Activated T-helper 1 cell treated with anti-CD3 and anti-CD28 coated beads, Interleukin-12 subunit alpha, Interleukin-12 subunit beta, Interleukin-2, Interleukin-4 antibody, amounts not matched to agents 30 ng/mL and 10 ng/mL and 1 ng/mL, durations not matched to agents 14 hours and 24 hours and 36 hours (primary cell): ENCODE measurements around the gene ROR2. TPM values are rescaled to one million over a fixed set of nuclear protein-coding genes. Genes with fewer than 3 reads are reported as not detected.

Source experiments
- DNase-seq: peaks from one replicate; pipeline ENCODE4 v3.0.0; 2021; ENCODE audit warnings: low spot score
- H3K27ac Mint-ChIP-seq: one replicate; pipeline ENCODE4 v1.8.0; 2021; ENCODE audit warnings: mild to moderate bottlenecking, mixed read lengths
- H3K27me3 Mint-ChIP-seq: one replicate; pipeline ENCODE4 v1.8.0; 2022; ENCODE audit warnings: mild to moderate bottlenecking, moderate library complexity, mixed read lengths; ENCODE audit not compliant: insufficient read depth
- H3K36me3 Mint-ChIP-seq: one replicate; pipeline ENCODE4 v1.8.0; 2021; ENCODE audit warnings: low read depth, mixed read lengths
- H3K4me1 Mint-ChIP-seq: one replicate; pipeline ENCODE4 v1.8.0; 2021; ENCODE audit warnings: low read depth, mixed read lengths
- H3K4me3 Mint-ChIP-seq: one replicate; pipeline ENCODE4 v1.8.0; 2021; ENCODE audit warnings: mild to moderate bottlenecking, moderate library complexity, mixed read lengths
- H3K9me3 Mint-ChIP-seq: one replicate; pipeline ENCODE4 v1.8.0; 2021; ENCODE audit warnings: mixed read lengths
- intact Hi-C: fragments of 100-400 bp; cut with micrococcal nuclease; formaldehyde crosslinking; loops from one replicate; pipeline ENCODE4 v1.15.1; 2024
- total RNA-seq: library from RNA; stranded (reverse); gene quantifications from 2 replicates; pipeline ENCODE4 v1.2.3, GENCODE V29; 2022

ROR2 gene
- total RNA-seq, 1 donor from 2014 or later: 1.6 TPM

DNA sequence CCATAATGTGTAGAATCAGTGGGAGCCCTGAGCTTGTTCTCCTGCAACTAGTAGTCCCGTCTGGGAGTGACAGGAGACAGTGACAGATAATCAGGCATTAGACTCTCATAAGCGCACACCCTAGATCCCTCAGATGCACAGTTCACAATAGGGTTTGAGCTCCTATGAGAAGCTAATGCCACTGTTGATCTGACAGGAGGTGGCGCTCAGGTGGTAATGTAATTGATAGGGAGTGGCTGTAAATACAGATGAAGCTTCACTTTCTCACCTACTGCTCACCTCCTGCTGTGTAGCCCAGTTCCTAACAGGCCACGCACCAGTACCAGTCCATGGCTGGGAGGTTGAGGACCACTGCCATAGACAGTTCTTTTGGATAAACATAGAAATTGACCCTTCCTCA lies 188.7 kb downstream of the ROR2 start:
- Mint-ChIP-seq H3K27ac (no peak overlapping the region), H3K27me3 (peaks cover 21% of the 10 kb centered on the region), H3K36me3 (no peaks in the 10 kb centered on the region), H3K9me3 (peaks cover 9% of the 10 kb centered on the region), H3K4me1 (no peaks in the 10 kb centered on the region), H3K4me3 (no peak overlapping the region)
- no peak for DNase-seq
- intact Hi-C loops: no loop called here

DNA sequence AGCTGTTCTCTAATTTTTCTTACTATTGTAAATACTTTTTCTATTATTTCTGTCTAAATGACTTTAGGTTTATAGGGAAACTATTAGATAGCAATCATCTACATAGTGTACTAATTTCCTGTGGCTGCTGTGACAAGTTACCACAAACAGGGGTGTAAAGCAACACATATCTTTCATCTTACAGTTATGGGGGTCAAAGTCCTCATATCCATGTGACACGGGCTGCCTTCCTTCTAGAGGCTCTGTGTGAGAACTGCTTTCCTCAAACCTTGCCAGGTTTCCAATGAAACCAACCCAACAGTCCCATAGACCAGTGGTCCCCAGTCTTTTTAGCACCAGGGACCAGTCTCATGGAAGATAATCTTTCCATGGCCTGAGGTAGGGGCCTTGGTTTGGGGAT lies 189.1 kb downstream of the ROR2 start:
- Mint-ChIP-seq H3K4me1 (no peaks in the 10 kb centered on the region), H3K9me3 (peaks cover 9% of the 10 kb centered on the region), H3K4me3 (no peak overlapping the region), H3K27me3 (peaks cover 17% of the 10 kb centered on the region), H3K36me3 (no peaks in the 10 kb centered on the region), H3K27ac (no peak overlapping the region)
- DNase-seq: no peak
- intact Hi-C loops: no loop called here

DNA sequence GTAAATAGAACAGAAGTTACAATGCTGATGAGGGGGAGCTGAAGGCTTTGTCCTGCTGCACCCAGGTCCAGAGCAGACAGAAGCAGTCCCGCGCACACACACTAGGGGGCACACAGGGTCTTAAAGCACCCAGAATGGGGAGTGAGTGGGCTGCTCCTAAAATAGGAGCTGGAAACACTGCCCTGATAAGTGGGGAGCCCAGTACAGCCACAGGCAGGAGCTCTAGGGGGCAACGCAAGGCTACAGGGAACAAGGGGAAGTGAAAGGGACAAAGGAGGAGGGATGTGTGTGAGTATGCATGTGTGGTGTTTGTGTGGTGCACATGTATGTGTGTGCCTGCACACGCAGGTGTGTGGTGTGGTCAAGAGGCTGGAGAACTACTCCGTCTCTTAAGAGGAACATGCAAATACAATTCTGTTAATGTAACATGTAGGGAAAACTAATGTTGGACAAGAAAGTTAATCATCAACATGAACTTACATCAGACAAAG lies 191.5 kb downstream of the ROR2 start:
- no peaks in the 10 kb centered on the region for H3K9me3 Mint-ChIP-seq
- intact Hi-C loops: no loop called here
- H3K4me1 Mint-ChIP-seq: no peaks in the 10 kb centered on the region
- DNase-seq: peak; percentile 12
- H3K27me3 Mint-ChIP-seq: peaks cover 11% of the 10 kb centered on the region
- H3K36me3 Mint-ChIP-seq: no peaks in the 10 kb centered on the region
- H3K4me3 Mint-ChIP-seq: no peak overlapping the region
- no peak overlapping the region for H3K27ac Mint-ChIP-seq

DNA sequence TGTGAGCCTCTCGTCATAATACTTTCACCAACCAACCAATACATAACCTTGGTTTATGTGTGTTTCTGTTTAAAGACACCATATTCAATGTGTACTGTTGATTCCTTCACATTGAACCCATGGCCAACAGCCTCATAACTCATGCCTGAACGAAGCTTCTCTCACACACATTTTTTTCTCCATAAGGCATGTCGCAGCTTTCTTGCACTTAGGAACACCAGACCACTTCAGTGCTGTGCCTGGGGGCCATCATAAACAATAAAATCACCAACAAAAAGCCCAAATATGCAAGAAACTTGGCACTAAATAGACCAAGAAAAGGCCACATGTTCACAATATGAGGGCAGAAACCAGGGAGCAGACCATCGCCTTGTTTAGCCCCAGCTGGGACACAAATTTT lies 192.2 kb downstream of the ROR2 start:
- Mint-ChIP-seq H3K27ac (no peak overlapping the region), H3K4me1 (no peaks in the 10 kb centered on the region), H3K36me3 (no peaks in the 10 kb centered on the region), H3K4me3 (no peak overlapping the region), H3K27me3 (peaks cover 3% of the 10 kb centered on the region), H3K9me3 (no peaks in the 10 kb centered on the region)
- DNase-seq: no peak
- intact Hi-C loops: no loop called here

DNA sequence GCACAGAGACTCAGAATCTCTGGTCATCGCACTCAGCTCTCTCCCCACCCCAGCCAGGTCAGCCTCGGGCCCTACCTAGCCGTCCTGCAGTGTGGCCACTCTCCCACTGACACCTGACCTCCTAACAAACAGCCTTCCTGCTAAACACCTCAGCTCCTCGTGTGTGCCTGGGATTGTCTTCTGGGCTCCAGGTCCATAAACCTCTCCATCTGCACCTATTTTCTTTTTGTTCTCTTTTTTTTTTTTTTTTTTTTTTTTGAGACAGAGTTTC lies 193.6 kb downstream of the ROR2 start:
- Mint-ChIP-seq H3K27me3 (peaks cover under 1% of the 10 kb centered on the region), H3K36me3 (no peaks in the 10 kb centered on the region), H3K4me3 (no peak overlapping the region), H3K9me3 (no peaks in the 10 kb centered on the region), H3K4me1 (no peaks in the 10 kb centered on the region), H3K27ac (no peak overlapping the region)
- no peak for DNase-seq
- intact Hi-C loops: no loop called here

DNA sequence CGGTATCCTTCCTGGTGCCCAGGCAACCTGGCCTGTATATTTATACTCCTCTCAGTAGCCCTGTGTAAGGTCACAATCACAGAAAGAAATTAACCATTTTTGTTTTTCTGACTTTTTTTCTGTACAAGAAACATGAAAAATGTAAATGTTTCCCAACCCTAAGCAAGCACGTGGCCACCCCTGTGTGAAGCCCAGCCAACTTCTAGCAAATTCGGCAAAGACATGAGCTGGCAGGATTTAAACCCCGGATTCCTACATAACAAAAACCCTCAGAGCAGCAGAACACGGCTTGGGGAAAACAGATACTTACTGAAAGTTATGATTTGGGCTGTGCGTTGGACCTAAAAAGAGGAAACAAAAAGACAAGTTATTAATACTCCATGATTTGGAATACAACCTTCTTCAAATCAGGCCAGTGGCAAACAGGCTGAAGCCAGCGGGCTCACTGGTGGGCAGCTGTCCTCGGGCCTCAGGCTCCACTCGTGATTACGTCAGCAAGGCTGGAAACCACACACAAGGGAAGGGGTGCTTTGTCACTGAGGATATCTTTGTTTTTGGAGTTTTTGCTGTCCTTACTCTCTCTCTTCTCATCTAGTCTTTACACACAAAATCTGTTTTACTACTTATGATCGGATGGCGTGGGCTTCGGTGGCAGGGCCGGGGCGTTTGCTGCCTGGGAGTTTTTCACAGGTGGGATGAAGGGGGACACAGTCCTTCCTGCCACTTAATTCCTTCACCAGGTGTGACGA lies 194.1 kb downstream of the ROR2 start:
- Mint-ChIP-seq H3K27ac (no peak overlapping the region), H3K4me1 (no peaks in the 10 kb centered on the region), H3K36me3 (no peaks in the 10 kb centered on the region), H3K27me3 (no peaks in the 10 kb centered on the region), H3K9me3 (no peaks in the 10 kb centered on the region), H3K4me3 (no peak overlapping the region)
- DNase-seq: no peak
- intact Hi-C loops: no loop called here

DNA sequence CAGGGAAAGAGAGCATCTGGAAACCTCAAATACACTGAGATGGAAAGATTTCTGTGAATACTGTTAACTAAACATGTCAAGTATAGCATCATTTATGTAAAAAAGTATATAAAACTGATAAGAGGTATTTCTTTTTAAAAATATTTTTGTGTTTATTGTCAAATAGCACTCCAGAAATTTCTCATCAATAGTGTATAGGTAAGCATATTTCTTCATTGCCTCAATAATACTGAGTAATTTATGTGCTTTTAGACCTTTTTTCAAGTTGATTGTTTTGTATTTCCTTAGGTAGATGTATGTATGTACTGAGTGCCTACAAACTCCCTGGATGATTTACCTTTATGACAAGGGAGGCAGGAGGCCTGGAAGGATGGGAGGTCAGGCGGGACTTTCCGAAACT lies 196.3 kb downstream of the ROR2 start:
- no peaks in the 10 kb centered on the region for H3K4me1 Mint-ChIP-seq
- H3K36me3 Mint-ChIP-seq: no peaks in the 10 kb centered on the region
- no peak overlapping the region for H3K27ac Mint-ChIP-seq
- peaks cover 2% of the 10 kb centered on the region for H3K27me3 Mint-ChIP-seq
- intact Hi-C loops: no loop called here
- no peaks in the 10 kb centered on the region for H3K9me3 Mint-ChIP-seq
- DNase-seq: no peak
- no peak overlapping the region for H3K4me3 Mint-ChIP-seq

DNA sequence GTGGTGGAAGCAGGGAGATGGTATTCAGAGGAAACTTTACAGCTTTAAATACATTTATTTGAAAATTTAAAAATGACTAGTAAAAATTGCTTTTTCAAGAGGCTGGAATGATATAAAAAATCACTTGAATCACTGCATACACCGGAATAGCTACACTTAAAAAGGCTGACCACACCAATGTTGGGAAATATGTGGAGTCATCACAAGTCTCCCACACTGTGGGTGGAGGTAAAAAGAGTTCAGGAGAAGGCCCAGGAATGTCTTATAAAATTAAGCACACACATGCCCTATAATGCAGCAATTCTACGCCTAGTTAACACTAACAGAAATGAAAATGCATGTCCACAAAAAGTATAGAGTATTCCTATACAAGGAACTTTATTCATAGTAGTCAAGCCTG lies 198.1 kb downstream of the ROR2 start:
- Mint-ChIP-seq H3K4me1 (no peaks in the 10 kb centered on the region), H3K4me3 (no peak overlapping the region), H3K27me3 (peaks cover 6% of the 10 kb centered on the region), H3K36me3 (no peaks in the 10 kb centered on the region), H3K9me3 (no peaks in the 10 kb centered on the region), H3K27ac (no peak overlapping the region)
- intact Hi-C loops: no loop called here
- no peak for DNase-seq

DNA sequence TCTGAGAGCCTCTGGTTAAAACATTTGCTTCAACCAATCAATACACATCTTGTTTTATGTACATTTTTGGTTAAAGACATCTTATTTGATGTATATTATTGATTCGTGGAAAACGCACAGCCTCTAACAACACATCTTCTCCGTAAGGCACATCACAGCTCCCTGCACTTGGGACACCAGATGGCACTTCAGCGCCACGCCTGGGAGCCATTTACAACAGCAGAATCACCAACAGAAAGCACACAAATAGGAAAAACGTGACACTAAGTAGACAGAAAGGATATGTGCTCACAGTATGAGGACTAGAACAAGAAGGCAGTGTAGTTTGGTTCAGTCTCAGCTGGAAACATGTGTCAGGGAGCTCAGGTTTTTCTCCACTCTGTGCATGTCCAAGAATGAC lies 199.7 kb downstream of the ROR2 start:
- intact Hi-C loops: no loop called here
- Mint-ChIP-seq H3K36me3 (no peaks in the 10 kb centered on the region), H3K27ac (no peak overlapping the region), H3K9me3 (no peaks in the 10 kb centered on the region), H3K27me3 (peaks cover 6% of the 10 kb centered on the region), H3K4me1 (no peaks in the 10 kb centered on the region), H3K4me3 (no peak overlapping the region)
- no peak for DNase-seq

DNA sequence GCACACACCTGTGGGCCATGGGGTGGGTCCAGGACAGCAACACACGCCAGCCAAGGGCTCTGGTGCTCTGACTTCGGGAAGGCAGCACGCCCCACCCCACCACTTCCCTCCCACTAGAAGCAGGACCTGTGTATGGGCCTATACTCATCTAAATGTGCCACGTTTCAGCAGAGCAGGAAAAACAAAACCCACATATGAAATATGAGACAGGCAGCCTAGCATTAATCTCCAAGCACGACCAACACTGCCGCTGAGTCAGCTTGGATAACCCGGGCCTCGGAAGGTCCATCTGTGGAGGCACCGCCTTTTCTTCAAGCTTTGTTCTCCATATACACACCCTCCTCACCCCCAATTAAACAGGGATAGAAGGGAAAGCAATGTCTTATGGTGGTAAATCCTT lies 203.1 kb downstream of the ROR2 start:
- Mint-ChIP-seq H3K27ac (no peak overlapping the region), H3K27me3 (peaks cover 6% of the 10 kb centered on the region), H3K9me3 (no peaks in the 10 kb centered on the region), H3K4me3 (no peak overlapping the region), H3K4me1 (no peaks in the 10 kb centered on the region), H3K36me3 (no peaks in the 10 kb centered on the region)
- no peak for DNase-seq
- intact Hi-C loops: no loop called here

DNA sequence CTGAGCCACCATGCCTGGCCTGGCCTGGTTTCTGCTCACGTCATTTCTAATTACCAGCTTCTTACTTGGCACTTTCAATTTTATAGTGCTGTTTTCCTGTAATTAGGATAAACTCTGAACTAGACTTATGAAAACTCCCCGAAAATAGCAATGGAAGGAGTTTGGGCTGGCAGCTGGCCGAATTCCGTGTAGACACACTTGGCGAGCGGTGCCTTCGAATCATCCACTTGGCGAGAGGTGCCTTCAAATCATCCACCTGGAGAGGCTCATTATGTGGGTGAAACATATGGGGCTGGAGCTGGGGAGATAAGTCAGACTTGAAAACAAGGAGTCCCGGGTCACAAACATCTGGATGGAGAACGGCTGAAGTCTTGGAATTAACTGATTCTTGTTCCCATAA lies 203.7 kb downstream of the ROR2 start:
- Mint-ChIP-seq H3K9me3 (no peaks in the 10 kb centered on the region), H3K27me3 (peaks cover 6% of the 10 kb centered on the region), H3K27ac (no peak overlapping the region), H3K4me3 (no peak overlapping the region), H3K36me3 (no peaks in the 10 kb centered on the region), H3K4me1 (no peaks in the 10 kb centered on the region)
- DNase-seq: no peak
- intact Hi-C loops: no loop called here

DNA sequence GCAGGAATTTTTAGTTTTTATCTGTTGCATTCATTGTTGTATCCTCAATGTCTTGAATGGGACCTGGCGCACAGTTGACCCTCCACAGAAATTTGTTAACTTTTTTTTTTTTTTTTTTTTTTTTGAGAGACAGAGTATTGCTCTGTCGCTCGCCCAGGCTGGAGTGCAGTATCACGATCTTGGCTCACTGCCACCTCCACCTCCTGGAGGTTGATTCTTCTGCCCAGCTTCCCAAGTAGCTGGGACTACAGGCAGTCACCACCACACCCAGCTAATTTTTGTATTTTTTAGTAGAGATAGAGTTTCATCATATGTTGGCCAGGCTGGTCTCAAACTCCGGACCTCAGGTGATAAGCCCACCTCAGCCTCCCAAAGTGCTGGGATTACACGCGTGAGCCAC lies 205.9 kb downstream of the ROR2 start:
- Mint-ChIP-seq H3K27ac (no peak overlapping the region), H3K4me3 (no peak overlapping the region), H3K36me3 (no peaks in the 10 kb centered on the region), H3K27me3 (peaks cover 6% of the 10 kb centered on the region), H3K4me1 (no peaks in the 10 kb centered on the region), H3K9me3 (no peaks in the 10 kb centered on the region)
- no peak for DNase-seq
- intact Hi-C loops: no loop called here

DNA sequence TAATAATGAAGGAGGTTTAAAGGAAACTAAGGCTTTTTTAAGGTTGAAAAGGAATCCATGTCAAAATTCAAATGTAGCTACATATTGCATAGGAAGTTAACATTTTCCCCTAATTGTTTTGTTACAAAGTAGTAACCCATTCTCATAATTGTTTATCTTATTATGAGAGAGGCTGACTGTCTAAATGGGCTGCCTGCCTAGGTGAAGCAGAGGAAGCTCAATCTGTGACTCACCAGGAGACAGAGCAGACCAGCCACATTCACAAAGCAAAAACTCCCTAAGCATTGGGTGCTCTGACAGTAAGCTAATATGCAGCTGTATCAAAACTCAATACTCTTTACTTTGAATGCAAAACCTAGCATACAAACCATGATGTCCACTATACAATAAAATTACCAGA lies 208.5 kb downstream of the ROR2 start:
- Mint-ChIP-seq H3K4me3 (no peak overlapping the region), H3K9me3 (no peaks in the 10 kb centered on the region), H3K36me3 (no peaks in the 10 kb centered on the region), H3K27ac (no peak overlapping the region), H3K4me1 (no peaks in the 10 kb centered on the region), H3K27me3 (no peaks in the 10 kb centered on the region)
- DNase-seq: no peak
- intact Hi-C loops: no loop called here

DNA sequence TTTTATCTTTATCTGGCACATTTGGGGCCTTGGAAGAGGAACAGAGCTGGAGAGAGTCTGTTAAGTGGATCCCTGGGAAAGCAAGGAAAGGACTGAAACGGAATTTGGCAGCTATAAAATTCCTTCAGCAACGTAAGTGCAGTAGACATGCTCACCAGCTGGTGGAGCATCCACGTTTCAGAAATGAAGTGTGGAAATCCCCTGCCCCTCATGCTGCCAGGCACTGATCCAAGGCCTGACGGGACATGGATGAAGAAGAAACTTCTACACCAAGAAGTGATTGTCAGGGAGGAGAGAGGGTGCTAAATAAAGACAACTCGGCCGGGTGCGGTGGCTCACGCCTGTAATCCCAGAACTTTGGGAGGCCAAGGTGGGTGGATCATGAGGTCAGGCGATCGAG lies 209.3 kb downstream of the ROR2 start:
- peaks cover 2% of the 10 kb centered on the region for H3K27me3 Mint-ChIP-seq
- H3K36me3 Mint-ChIP-seq: no peaks in the 10 kb centered on the region
- H3K27ac Mint-ChIP-seq: no peak overlapping the region
- no peaks in the 10 kb centered on the region for H3K9me3 Mint-ChIP-seq
- no peak overlapping the region for H3K4me3 Mint-ChIP-seq
- no peak for DNase-seq
- intact Hi-C loops: no loop called here
- H3K4me1 Mint-ChIP-seq: no peaks in the 10 kb centered on the region
